IMR-90 (cell line): Measurements from ENCODE around the gene GRIA3. TPM values are rescaled to one million over a fixed set of nuclear protein-coding genes. Genes with fewer than 3 reads are reported as not detected.

Source experiments
- ATAC-seq: fragments of 200-7000 bp; cut with Tn5 transposase; 2 replicates; pipeline ENCODE4 v1.9.1; 2020; ENCODE audit warnings: low read depth, mild to moderate bottlenecking, moderate library complexity
- BruUV-seq: library from RNA; stranded (reverse); fragments of 400-500 nt; replicated peaks from 2 replicates; lab custom pipeline; 2021; lab: Mats Ljungman, UMichigan
- CTCF ChIA-PET: fragments of 300-600 bp; formaldehyde crosslinking; extraction: SDS; loops from one replicate; lab custom pipeline; 2021; ENCODE audit warnings: antibody characterized with exemption; lab: Yijun Ruan, JAX
- POLR2A ChIA-PET: fragments of 300-600 bp; sonication (Branson Sonifier 250); formaldehyde crosslinking; loops from one replicate; lab custom pipeline; 2022; ENCODE audit warnings: antibody characterized with exemption; ENCODE audit not compliant: unreplicated experiment; lab: Charles Lee
- DNase-seq: peaks from one replicate; pipeline ENCODE4 v3.0.0; 2013
- H2AFZ ChIP-seq: replicated peaks from 2 replicates; pipeline ENCODE3; 2013; ENCODE audit warnings: low read length, mild to moderate bottlenecking; ENCODE audit not compliant: poor library complexity
- H2AK5ac ChIP-seq: 2 replicates; pipeline ENCODE4 v1.6.1; 2013; ENCODE audit warnings: low read depth, low read length, inconsistent platforms
- H2AK9ac ChIP-seq: replicated peaks from 2 replicates; pipeline ENCODE3; 2013; ENCODE audit warnings: mild to moderate bottlenecking, low read depth, low read length, moderate library complexity; ENCODE audit not compliant: poor library complexity
- H2BK120ac ChIP-seq: 2 replicates; pipeline ENCODE4 v1.6.1; 2013; ENCODE audit warnings: low read depth, low read length, inconsistent platforms
- H2BK15ac ChIP-seq: 3 replicates; pipeline ENCODE4 v1.6.1; 2013; ENCODE audit warnings: low read depth, low read length, inconsistent platforms
- H2BK20ac ChIP-seq: 2 replicates; pipeline ENCODE4 v1.6.1; 2013; ENCODE audit warnings: low read depth, mild to moderate bottlenecking, inconsistent platforms, low read length, moderate library complexity
- H2BK5ac ChIP-seq: 2 replicates; pipeline ENCODE4 v1.6.1; 2013; ENCODE audit warnings: mild to moderate bottlenecking, low read depth, low read length, inconsistent platforms; ENCODE audit not compliant: poor library complexity, severe bottlenecking
- H3K14ac ChIP-seq: replicated peaks from 2 replicates; pipeline ENCODE4 v1.6.1; 2013; ENCODE audit warnings: low read depth, low read length, inconsistent platforms
- H3K18ac ChIP-seq: 2 replicates; pipeline ENCODE4 v1.6.1; 2013; ENCODE audit warnings: low read depth, low read length, control low read depth
- H3K23ac ChIP-seq: 2 replicates; pipeline ENCODE4 v1.6.1; 2013; ENCODE audit warnings: low read depth, low read length, inconsistent platforms
- H3K27ac ChIP-seq: 2 replicates; pipeline ENCODE4 v1.5.1; 2013; ENCODE audit warnings: mild to moderate bottlenecking, control low read depth, low read length; ENCODE audit not compliant: insufficient read depth
- H3K27me3 ChIP-seq: 2 replicates; pipeline ENCODE4 v1.6.1; 2013; ENCODE audit warnings: low read length; ENCODE audit not compliant: control insufficient read depth, insufficient read depth
- H3K36me3 ChIP-seq: 2 replicates; pipeline ENCODE4 v1.6.1; 2013; ENCODE audit warnings: low read length, mixed read lengths; ENCODE audit not compliant: control insufficient read depth, insufficient read depth
- H3K4ac ChIP-seq: 2 replicates; pipeline ENCODE4 v1.6.1; 2013; ENCODE audit warnings: low read depth, low read length, inconsistent platforms
- H3K4me1 ChIP-seq: 2 replicates; pipeline ENCODE4 v1.6.1; 2013; ENCODE audit warnings: low read length, mixed read lengths; ENCODE audit not compliant: control insufficient read depth, insufficient read depth
- H3K4me2 ChIP-seq: 2 replicates; pipeline ENCODE4 v1.6.1; 2013; ENCODE audit warnings: low read depth, mild to moderate bottlenecking, control low read depth, low read length, moderate library complexity
- H3K4me3 ChIP-seq: 2 replicates; pipeline ENCODE4 v1.5.1; 2013; ENCODE audit warnings: low read depth, mild to moderate bottlenecking, control low read depth, low read length, moderate library complexity; ENCODE audit not compliant: insufficient read depth
- H3K56ac ChIP-seq: 2 replicates; pipeline ENCODE4 v1.6.1; 2013; ENCODE audit warnings: low read length, inconsistent platforms; ENCODE audit not compliant: insufficient read depth; ENCODE audit errors: extremely low read depth
- H3K79me1 ChIP-seq, 2 experiments: 2 replicates each; pipeline ENCODE4 v1.6.1; 2013; ENCODE audit warnings: low read length in 2 of 2, inconsistent platforms in 1 of 2, low read depth in 1 of 2
- H3K9ac ChIP-seq: 2 replicates; pipeline ENCODE4 v1.6.1; 2013; ENCODE audit warnings: low read depth, low read length, control low read depth
- H3K9me1 ChIP-seq: 2 replicates; pipeline ENCODE4 v1.6.1; 2013; ENCODE audit warnings: low read length, inconsistent platforms; ENCODE audit not compliant: insufficient read depth
- H3K9me3 ChIP-seq: 2 replicates; pipeline ENCODE4 v1.6.1; 2013; ENCODE audit warnings: low read length; ENCODE audit not compliant: control insufficient read depth, insufficient read depth
- H4K20me1 ChIP-seq: 2 replicates; pipeline ENCODE4 v1.6.1; 2013; ENCODE audit warnings: low read length, inconsistent platforms; ENCODE audit not compliant: insufficient read depth
- H4K5ac ChIP-seq: 2 replicates; pipeline ENCODE4 v1.6.1; 2013; ENCODE audit warnings: mild to moderate bottlenecking, low read depth, low read length, control low read depth
- H4K8ac ChIP-seq, 2 experiments: 2 replicates each; pipeline ENCODE4 v1.6.1; 2013; ENCODE audit warnings: low read depth in 2 of 2, low read length in 2 of 2, control low read depth in 1 of 2, inconsistent platforms in 1 of 2
- H4K91ac ChIP-seq: 2 replicates; pipeline ENCODE4 v1.6.1; 2013; ENCODE audit warnings: low read depth, low read length, inconsistent platforms; ENCODE audit not compliant: insufficient read depth
- BHLHE40 ChIP-seq: fragments of 150-350 bp; IDR thresholded peaks from 2 replicates; pipeline ENCODE4 v1.6.1; 2016; ENCODE audit warnings: mild to moderate bottlenecking, low read depth, low read length
- CEBPB ChIP-seq: IDR thresholded peaks from 2 replicates; pipeline ENCODE4 v1.6.1; 2012; ENCODE audit warnings: low read depth, low read length, improper control_type of control experiment
- CTCF ChIP-seq: conservative IDR thresholded peaks from 2 replicates; pipeline ENCODE4 v1.5.1; 2012; ENCODE audit warnings: mild to moderate bottlenecking, low read depth, low read length, improper control_type of control experiment
- ELK1 ChIP-seq: fragments of 150-350 bp; IDR thresholded peaks from 2 replicates; pipeline ENCODE4 v1.6.1; 2016; ENCODE audit warnings: low read depth, mild to moderate bottlenecking, low read length, moderate library complexity, borderline replicate concordance
- FOS ChIP-seq: fragments of 150-350 bp; IDR thresholded peaks from 2 replicates; pipeline ENCODE4 v1.6.1; 2016; ENCODE audit warnings: low read depth, low read length
- MXI1 ChIP-seq: IDR thresholded peaks from 2 replicates; pipeline ENCODE4 v1.6.1; 2012; ENCODE audit warnings: low read depth, mild to moderate bottlenecking, low read length, moderate library complexity, borderline replicate concordance
- NFE2L2 ChIP-seq: fragments of 150-350 bp; IDR thresholded peaks from 2 replicates; pipeline ENCODE4 v1.6.1; 2016; ENCODE audit warnings: low read depth, mild to moderate bottlenecking, low read length
- RAD21 ChIP-seq: IDR thresholded peaks from 2 replicates; pipeline ENCODE4 v1.6.1; 2012; ENCODE audit warnings: low read length, improper control_type of control experiment
- RCOR1 ChIP-seq: IDR thresholded peaks from 2 replicates; pipeline ENCODE4 v1.6.1; 2012; ENCODE audit warnings: mild to moderate bottlenecking, low read length, improper control_type of control experiment; ENCODE audit not compliant: insufficient replicate concordance
- RFX5 ChIP-seq: IDR thresholded peaks from 2 replicates; pipeline ENCODE4 v1.8.0; 2012; ENCODE audit warnings: low read depth, mild to moderate bottlenecking, low read length, moderate library complexity
- SMC3 ChIP-seq: fragments of 150-350 bp; IDR thresholded peaks from 2 replicates; pipeline ENCODE4 v1.6.1; 2016; ENCODE audit warnings: low read depth, mild to moderate bottlenecking, antibody characterized with exemption, low read length, moderate library complexity
- WGBS, 2 experiments: methylation state at CpG; one replicate each; pipeline versions ENCODE4 v1.1.5 to v1.1.7; 2013; ENCODE audit warnings: missing lambda C conversion rate in 2 of 2; ENCODE audit not compliant: insufficient read length in 1 of 2; ENCODE audit errors: extremely low coverage in 2 of 2; 5-methylcytosine and 5-hydroxymethylcytosine counted together
- dilution Hi-C: fragments of 300-500 bp; cut with HindIII; formaldehyde crosslinking; loops from one replicate; pipeline ENCODE4 v1.14.3; 2018; ENCODE audit warnings: low sequenced_read_pairs; ENCODE audit not compliant: unreplicated experiment
- in situ Hi-C: fragments of 300-500 bp; cut with MboI; formaldehyde crosslinking; loops from 3 replicates; pipeline ENCODE4 v1.14.3; 2019; ENCODE audit warnings: low sequenced_read_pairs, inconsistent platforms, mixed read lengths
- intact Hi-C: fragments of 100-400 bp; cut with micrococcal nuclease; formaldehyde crosslinking; loops from 2 replicates; pipeline ENCODE4 v1.10.0; 2022
- polyA plus RNA-seq, 3 experiments: library from polyadenylated mRNA; depleted of rRNA; stranded (reverse); fragments of >200 nt; gene quantifications; 2 replicates each; pipeline ENCODE4 v1.2.3, GENCODE V29; 2012; ENCODE audit warnings: low replicate concordance in 1 of 3
- total RNA-seq: library from RNA; depleted of rRNA; stranded (reverse); fragments of >200 nt; gene quantifications from 2 replicates; pipeline ENCODE4 v1.2.3, GENCODE V29; 2012

The GRIA3 gene
- total and polyA plus RNA-seq, 2 of the 4 experiments (the other 2 are of a cell fraction) = not detected

GRCh38 chrX:123222920-123223319 is 38.8 kb downstream of the GRIA3 start:
- no peaks in the 10 kb centered on the region for H3K9me1 ChIP-seq
- in situ Hi-C loops = no loop called here
- H2BK5ac ChIP-seq = no peak overlapping the region
- no peak overlapping the region for H2BK120ac ChIP-seq
- no peak overlapping the region for H4K91ac ChIP-seq
- H3K4me3 ChIP-seq = no peak overlapping the region
- H2AK9ac ChIP-seq = no peak overlapping the region
- ChIA-PET POLR2A (no interaction called here), CTCF (no interaction called here)
- H3K4me2 ChIP-seq = no peak overlapping the region
- H2AK5ac ChIP-seq = no peak overlapping the region
- H4K20me1 ChIP-seq = no peaks in the 10 kb centered on the region
- H4K5ac ChIP-seq = no peak overlapping the region
- no peak overlapping the region for H2AFZ ChIP-seq
- H4K8ac ChIP-seq = no peak overlapping the region
- BruUV-seq = no TSS peak
- H2BK20ac ChIP-seq = no peak overlapping the region
- no peak for ATAC-seq
- intact Hi-C loops = no loop called here
- no peaks in the 10 kb centered on the region for H3K79me1 ChIP-seq
- dilution Hi-C loops = no loop called here
- TF ChIP-seq ELK1 (no peak), FOS (no peak), CEBPB (no peak), BHLHE40 (no peak), RFX5 (no peak), MXI1 (no peak), CTCF (no peak), NFE2L2 (no peak), RCOR1 (no peak), RAD21 (no peak), SMC3 (no peak)
- no peak overlapping the region for H3K56ac ChIP-seq
- WGBS, 2 experiments = 63% methylated on average over 3 of the region's 5 CpGs; no CpG with 5 or more reads in 1 of the 2 experiments
- no peaks in the 10 kb centered on the region for H3K4me1 ChIP-seq
- no peak overlapping the region for H3K27ac ChIP-seq
- H3K27me3 ChIP-seq = no peaks in the 10 kb centered on the region
- H3K4ac ChIP-seq = no peak overlapping the region
- no peak overlapping the region for H3K18ac ChIP-seq
- H3K9ac ChIP-seq = no peak overlapping the region
- H3K9me3 ChIP-seq = no peaks in the 10 kb centered on the region
- no peak overlapping the region for H3K23ac ChIP-seq
- H3K14ac ChIP-seq = no peak overlapping the region
- DNase-seq = no peak
- H2BK15ac ChIP-seq = no peak overlapping the region
- no peaks in the 10 kb centered on the region for H3K36me3 ChIP-seq
